Stimulated activated CD4-positive, alpha-beta T cell treated with anti-CD3 and anti-CD28 coated beads, Interleukin-12 subunit alpha, Interleukin-12 subunit beta, amount 100 ng/mL, for 24 hours (primary cell): ENCODE data around the gene HPSE2.
A peak's percentile ranks its signal among the peaks of the same experiment; 100 is the strongest.

Source experiments
- DNase-seq, 2 experiments: peaks; one replicate each; pipeline ENCODE4 v3.0.0-alpha.2; 2020; ENCODE audit warnings: low read depth in 2 of 2

HPSE2 gene

DNA sequence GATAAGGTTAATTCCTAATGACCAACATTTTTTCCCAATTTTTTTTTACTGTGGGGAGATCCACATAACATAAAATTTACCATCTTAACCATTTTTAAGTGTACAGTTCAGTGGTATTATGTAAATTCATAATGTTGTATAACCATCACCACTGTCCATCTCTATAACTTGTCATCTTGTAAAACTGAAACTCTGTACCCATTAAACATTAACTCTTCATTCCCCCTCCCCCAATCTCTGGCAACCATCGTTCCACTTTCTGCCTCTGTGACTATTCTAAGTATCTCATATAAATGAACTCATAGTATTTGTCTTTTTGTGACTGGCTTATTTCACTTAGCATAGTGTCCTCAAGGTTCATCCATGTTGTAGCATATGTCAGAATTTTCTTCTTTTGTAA, 742.9 kb downstream of the HPSE2 start:
- DNase-seq: no peak

DNA sequence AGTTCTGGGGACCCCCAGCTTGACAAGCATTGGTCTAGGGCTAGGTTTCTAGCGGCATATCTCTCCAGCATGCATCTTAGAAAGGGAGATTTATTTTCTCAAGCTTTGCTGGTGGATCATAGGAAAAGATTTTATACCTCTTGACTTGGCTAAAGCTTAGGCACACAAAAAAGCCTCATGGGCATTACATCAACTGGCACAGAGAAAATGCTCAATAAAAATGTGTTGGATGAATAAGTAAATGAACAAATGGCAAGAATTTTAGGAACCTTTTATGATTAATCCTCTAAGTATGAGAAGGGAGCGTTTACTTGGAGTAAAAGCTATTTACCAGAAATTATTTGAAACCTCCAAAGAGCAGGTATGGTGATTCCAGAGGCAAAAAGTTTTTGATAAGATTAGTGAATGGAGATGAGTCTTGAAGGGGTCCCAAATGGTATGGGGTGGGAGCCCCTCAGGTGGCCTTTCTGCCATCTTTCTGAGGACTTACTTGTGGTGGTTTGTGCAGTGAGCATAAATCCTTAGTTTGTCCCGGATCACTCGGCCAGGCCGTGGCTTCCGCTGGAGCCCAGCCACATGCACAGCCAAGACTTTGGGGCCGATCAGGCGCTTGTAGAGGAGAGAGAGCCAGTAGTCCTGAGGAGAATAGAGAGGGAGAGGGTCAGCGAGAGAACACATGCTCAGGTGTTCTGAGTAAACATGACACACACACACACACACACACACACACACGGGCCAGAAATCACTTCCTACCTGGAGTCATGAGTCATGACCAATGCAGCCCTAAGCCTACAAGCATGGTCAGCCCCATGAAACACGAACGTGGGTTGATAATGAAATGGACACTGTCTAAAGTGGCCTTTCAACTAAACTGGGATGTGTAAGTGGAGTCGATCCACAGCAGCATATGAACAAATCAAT, 745.8 kb downstream of the HPSE2 start:
- DNase-seq: no peak

DNA sequence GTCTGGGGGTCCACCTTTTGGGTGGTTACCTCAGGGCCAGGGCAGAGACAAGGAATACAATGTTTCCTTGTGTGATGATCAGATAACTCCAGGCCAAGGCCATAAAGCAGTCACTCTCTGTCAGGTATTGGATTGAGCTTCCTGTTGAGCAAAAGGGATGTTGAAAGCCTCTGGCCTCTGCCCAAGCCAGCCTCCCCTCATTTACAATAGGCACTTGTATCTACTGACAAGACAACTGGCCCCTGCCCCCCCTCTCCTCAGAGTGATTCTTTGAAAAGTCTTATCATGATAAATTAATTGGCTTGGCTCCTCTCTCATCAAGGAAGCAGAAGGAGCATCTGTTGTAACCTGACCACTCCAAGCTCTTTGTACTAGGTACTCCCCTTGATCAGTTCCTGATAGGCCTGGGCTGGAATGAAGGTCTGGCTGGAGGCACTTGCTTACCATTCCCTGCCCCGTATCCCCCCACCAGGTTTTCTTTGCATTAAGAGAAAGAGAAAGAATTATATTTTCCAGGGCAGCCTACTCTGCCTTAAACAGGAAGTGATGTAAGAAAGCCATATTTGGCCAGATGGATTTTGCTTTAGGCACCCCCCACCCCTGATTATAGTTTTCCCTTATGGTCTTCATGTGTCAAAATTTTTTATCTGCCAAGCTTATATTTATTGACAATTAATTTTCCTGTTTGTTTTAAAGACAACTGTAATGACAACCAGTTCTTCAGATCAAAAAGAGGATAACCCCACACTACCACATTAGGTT, 746.8 kb downstream of the HPSE2 start:
- no peak for DNase-seq

DNA sequence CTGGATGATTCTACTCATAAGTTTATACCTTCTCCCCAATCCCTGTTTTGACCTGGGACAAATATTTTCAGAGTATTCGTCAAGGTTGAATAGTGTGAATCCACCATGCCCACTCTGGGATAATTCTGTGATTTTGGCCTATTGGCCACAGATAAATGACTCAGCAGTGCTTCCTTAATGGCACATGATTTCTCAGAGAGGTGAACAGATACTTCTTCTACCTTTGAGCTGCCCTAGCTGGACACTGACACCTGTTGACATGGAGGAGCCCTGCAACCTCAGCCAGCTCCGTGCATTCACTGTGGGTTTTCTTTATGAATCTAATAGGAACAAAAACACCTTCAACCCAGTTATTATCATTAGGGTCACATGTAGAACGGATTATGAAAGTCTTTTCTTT, 748.0 kb downstream of the HPSE2 start:
- DNase-seq: no peak

DNA sequence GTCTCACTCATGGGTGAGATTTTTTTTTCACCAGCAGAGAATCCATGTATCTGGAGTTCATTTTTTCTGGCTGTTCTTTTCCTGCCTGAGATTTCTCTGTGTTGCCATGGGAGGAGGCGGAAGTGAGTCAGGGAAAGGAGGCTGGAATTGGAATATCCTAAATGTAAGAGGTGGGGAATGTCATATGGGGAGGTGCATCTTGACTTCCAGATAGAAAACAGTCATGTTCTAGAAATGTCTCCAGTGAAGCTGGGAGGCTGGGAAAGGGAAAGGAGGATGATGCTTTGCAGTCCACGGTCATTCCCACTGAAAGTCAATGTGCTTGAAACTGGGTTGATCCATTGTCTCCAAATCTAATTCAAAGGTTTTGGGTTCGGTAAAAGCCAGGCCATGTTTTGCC, 749.2 kb downstream of the HPSE2 start:
- DNase-seq: no peak

DNA sequence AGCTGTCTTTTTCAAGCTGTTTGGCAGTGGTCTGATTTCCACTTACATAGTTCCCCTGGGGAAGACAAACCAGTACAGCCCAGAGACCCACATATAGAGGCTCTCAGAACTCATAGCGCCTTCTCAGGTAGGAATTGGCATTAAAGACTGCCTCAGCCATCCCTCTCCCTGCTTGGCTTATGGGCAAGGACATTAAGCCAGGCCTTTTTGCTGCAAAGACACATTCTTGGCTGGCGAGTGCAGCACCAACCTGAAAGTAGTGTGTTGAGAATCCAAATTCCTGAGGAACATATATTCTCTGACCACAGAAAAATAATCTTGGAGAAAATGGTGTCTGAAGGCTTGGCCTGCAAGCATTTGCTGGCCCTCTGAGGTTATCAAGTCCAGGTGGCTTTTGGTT, 749.7 kb downstream of the HPSE2 start:
- no peak for DNase-seq

DNA sequence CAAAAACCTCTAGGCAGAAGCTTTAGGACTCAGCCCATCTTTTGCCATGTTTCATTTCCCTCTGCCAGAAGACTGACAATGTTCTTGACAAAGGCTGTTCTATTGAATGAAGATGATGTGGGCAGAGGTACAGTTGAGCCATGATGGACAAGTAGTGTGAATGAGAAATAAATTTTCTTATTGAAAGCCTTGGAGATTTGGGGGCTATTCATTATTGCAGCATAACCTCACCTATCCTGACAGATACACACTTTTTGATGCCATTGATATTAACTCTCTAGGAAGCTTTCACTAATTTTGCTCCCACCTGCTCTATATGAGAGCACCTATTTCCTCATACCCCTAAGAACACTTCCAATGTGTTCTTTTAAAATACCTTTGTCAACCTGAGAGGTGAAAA, 752.0 kb downstream of the HPSE2 start:
- no peak for DNase-seq

DNA sequence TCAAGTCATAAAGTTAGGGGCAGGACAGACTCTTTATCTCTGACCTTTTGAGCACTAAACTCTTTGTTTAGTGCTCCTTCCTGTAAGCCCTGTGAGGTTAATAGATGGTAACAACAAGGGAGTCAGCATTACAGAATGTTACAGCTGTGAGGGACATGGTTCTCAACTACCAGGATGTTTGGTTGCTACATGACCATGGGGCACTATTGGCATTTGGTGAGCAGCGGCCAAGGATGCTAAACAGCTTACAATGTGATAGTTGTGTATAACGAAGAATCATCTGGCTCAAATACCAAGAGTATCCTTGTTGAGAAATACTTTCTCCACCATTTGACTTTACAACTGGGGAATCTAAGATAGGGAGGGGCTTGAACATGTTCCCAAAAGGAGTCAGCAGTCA, 753.6 kb downstream of the HPSE2 start:
- DNase-seq: no peak

DNA sequence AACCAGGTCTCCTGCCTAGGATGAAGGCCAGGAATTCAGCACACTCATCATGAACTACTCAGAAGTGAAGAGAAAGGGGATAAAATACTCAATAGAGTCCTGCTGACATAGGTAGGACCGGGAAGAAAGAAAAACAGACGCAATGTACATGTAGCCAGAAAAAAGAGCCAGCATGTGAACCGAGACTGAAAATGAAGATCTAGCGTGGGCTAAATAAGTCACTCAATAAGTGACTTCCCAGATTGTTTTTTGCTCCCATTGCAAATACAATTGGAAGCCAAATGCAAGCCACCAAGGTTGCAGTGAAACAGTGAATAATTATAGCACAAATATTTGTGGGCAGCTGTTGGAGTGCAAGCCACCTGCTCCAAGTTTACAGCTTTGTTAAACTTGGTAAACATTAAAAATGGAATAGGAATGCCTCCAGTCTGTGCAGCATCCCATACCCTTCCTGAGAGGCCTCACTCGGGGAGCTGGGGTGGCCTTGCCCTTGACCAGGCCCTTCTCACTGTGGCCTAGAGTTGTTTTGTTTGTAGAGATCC, 754.2 kb downstream of the HPSE2 start:
- no peak for DNase-seq

DNA sequence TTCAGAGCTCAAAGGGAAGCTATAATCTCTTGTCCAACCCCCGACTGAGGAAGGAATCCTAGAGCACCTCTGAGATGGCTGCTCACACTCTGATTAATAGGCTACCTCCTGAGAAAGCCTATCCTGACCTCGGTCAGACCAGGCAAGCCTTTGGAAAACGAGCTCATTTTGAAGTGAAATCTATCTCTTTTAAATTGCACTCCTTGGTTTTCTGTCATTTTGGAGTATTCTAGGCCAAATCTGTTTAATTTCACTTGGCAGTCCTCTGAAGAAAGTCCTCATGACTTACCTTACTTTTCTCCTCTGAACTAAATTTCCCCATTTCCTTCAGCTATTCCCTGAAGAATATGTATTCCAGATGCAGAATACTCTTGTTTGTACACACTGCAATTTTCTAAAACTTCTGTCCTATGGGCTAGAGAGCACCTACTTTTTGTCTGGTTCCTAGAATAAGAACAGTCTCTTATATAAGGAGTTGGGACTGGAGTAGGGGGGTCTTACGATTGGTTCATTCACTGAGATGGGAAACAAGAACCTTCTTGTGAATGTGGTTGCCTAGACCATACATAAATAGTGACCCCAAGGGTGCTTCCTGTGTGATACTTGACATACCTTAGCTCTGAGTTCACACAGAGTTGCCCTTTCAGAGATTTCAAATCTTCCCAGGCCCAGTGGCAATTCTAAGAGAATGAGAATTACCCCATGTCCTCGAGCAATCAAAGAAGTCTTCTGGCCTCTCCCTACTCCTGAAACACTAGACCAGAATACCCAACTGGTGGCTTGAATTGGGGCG, 757.0 kb downstream of the HPSE2 start:
- DNase-seq: no peak

DNA sequence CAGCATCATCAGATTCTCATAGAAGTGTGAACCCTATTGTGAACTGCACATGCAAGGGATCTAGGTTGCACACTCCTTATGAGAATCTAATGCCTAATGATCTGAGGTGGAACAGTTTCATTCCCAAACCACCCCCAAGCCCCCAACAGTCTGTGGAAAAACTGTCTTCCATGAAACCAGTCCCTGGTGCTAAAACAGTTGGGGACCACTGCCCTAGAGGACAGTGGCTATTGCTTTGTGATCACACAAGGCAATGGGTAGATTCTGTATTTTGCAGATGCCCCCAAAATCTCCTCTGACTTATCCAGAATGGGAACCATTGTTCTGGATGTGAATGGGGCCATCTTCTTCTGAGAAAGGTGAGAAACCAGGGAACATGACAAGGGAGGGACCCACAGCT, 757.8 kb downstream of the HPSE2 start:
- no peak for DNase-seq

DNA sequence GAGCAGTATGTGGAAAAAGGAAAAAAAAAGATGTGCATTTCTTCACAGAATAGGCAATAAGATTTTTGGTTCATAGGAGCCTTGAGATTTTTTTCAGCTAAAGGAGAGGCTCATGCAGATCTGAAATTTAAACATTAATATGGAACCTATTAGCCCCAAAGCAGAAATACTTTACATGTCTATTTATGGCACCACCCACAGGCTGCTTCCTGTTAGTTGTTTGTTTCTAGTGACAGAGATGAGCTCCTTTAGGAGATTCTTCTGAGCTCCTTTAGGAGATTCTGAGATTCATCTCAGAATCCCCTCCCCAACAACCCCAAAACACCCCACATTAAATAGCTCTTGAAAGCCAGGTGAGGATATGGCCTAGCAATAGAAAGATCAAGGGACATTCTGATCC, 761.0 kb downstream of the HPSE2 start:
- no peak for DNase-seq

DNA sequence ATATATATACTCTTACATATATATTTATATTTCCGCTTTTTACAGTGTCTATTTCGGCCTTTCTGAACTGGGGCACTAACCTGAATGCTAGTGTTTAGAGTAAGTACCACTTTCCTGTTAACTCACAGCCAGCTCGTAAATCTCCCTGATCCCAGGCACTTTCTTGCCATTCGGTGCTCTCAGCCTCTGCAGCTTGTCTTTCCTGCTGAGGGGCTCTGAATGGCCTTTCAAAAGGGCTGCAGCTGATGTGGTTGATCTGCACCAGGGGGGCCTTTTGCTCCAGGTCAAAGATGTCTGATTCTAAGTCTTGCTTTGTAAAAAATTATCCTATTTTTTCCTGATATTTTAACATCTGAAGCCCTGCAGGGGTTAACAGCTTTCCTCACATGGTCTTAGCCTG, 763.5 kb downstream of the HPSE2 start:
- no peak for DNase-seq

DNA sequence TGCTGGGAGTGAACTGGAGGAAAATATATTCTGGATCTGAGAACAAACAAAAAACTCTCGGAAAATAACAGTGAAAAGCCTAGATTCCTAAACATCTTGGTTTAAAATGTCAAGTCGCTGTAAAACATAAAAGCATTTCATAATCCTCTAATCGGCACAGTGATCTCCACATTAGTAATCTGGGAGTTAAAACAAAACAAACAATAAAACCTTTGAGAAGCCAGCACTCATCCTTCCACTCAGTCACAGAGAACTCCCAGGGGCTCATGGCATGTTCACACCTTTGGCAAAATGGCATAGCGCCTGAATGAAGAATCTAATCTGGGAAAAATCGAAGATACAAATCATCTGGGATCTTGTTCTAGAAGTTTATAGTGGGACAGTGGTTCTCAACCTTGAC, 764.8 kb downstream of the HPSE2 start:
- DNase-seq: no peak

DNA sequence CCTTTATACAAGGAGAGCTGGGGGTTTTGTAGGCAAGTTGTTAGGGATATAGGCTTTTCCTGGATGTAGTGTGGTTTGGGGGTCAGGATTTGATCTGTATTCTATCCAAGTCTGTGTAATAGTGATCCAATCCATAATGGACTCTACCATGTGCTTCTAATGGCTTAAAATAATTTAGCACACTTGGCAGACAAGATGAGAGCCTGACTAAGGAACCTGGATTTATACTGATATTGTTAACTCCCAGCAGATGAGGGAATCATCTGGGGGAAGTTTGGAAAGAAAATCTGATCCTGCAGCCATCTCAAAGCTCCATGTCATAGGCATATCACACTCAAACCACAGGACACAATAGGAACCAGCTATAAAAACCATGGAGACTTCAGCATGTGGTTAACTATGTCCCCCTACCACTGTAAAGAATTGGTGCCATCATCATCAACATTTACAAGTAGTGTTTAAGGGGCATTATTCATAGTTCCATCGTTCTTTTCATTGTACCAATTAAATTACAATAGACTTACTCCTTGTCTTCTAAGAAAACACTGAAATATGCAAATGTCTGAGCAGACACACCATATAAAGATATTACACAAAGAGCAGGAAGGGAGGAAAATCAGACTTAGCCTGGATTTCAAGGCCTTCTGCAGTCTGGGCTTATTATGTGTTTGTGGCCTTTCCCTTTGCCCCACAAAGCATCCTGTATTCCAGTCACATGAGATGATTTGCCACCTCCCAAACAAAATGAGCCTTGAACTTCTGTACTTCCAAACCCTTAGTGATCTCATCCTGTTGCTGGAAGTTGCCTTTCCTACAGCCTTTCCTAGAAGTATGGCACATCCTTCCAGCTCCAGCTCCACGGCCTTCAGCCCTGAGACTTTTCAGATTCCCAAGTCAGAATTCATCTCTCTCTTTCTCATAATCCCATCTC, 766.4 kb downstream of the HPSE2 start:
- DNase-seq: no peak

DNA sequence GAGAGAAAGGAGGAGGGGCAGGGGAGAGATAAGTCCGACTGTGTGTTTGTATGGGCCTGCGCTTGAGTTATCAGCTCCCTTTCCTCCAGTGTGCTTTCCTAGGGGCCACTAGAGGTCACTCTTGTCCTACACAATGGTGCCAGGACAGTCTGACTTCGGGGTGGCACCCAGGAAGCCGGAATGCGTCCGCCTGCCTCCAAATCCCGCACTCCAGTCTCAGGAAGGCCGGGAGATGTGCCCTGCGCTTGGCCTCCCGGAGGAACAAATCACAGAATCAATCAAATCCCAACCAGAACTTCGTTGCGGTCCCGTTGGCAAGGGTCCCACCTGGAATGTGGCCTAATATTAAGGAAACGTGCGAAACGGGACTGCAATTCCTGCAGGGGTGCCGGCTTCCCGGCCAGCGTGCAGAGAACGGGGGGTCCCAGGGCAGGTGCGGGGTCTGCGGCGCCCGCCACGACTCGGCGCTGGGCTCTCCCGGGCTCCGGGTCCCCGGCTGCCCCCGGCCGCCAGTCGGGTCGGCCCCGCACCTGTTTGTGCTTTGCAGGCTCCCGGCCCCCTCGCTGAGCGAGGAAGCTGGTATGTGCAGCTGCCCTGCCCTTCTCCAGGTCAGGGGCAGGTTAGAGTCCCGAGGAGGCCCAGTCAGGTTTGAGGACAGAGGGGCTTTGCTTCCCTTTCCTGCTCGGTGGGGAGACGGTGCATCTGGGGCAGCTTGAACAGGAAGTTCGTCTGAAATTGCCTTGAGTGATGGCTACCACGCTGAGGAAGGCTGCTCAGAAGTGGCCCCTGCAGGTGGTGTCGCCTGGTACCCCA, 767.9 kb downstream of the HPSE2 start:
- DNase-seq: peak; percentile 38 to 41

DNA sequence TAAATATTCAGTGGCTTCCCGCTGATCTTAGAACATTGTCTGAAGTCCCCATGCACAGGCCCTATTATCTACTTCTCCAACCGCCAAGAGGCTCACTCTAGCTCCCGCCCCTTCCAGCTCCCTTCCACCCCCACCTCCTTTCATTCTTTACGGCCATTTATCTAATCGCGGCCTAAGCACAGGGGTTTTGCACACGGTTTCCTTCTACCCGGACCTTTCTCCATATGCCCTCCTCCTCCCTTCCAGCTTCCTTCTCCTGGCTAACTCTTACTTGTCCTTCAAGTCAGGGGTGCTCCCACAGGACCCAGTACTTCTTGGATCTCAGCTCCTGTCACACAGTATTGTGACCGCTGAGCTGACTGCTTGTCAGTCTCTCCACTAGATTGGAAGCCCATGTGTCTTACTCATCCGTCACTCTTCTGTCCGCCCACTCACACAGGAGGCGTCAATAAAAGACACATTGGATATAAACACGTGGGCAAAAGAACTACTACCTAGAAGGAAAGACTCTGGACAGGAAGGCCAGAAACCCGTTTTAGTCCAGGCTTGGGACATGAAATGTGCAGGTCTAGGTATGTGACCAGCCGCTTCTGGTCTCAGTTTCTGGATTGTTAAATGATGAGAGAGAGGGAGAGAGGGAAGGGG, 768.7 kb downstream of the HPSE2 start:
- DNase-seq: no peak

DNA sequence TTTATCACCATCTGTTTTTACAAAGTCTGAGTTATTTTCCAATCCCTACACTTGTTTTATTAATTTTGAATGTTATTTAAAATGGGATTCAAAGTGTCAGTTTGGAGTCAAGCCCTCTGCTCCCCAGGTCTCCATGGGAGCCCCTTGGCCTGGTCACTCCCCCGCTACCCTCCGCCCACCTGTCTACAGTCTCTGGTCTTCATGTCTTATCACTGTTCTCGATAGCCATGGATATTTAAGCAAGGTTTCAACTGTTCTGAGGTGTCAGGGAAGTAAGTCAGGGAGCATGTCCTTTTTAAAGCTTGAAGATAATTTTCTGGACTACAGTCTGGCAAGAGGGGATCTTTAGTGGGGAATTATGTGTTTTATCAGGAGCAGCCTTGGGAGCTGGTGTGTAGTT, 769.8 kb downstream of the HPSE2 start:
- DNase-seq: no peak

DNA sequence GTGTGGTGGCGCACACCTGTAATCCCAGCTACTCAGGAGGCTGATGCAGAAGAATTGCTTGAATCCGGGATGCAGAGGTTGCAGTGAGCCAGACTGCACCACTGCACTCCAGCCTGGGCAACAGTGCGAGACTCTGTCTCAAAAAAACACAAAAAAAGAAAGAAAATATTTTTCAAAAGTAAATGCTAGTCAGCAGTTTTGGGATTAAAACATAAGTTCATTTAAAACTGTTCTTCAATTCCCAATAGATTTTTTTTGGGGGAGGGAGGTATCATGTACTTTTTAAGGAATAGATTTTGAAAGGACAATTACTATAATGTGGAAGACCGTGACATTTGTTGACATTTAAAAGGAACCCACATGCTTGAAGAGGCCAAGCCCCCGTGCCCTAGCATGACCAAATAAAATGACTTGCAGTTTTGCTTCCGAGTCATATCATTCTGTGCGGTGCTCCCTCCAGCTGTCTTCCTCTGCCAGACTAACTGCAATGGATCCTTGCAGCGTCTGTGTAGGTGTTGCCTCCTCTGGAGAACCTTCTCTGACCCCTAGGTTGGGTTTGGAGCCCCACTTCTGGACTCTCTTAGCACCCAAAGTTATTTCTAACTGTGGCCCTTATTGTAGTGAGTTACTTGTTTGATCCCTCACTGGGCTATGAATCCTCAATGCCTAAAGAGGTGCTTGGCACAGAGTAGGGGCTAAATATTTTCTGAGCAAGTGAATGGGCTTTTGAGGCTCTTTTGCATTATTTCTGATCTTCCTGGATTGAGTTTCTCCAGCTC, 771.5 kb downstream of the HPSE2 start:
- DNase-seq: no peak
